HG03108 (cell line): Measurements from ENCODE around the gene SLC25A42.
"Not testable (repeated sequence)": the region's sequence is repeated elsewhere in the genome, so short reads cannot be mapped to it uniquely, and the experiment has no call there.

ENCODE experiments used
- ATAC-seq: cut with Tn5 transposase; IDR thresholded peaks from one replicate; pipeline ENCODE4 v1.9.1; 2021; ENCODE audit warnings: moderate library complexity; ENCODE audit not compliant: unreplicated experiment

SLC25A42 gene

DNA sequence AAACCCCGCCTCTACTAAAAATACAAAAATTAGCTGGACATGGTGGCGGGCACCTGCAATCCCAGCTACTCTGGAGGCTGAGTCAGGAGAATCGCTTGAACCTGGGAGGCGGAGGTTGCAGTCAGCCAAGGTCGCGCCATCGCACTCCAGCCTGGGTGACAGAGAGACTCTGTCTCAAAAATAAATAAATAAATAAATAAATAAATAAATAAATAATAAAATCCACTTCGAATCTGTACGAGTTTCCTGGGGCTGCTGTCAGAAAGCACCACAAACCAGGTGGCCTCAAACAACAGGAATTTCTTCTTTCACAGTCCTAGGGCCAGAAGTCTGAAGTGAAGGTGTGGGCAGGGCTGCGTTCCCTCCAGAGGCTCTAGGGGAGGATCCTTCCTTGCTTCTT lies 38.8 kb downstream of the SLC25A42 start:
- ATAC-seq: not testable (repeated sequence)

DNA sequence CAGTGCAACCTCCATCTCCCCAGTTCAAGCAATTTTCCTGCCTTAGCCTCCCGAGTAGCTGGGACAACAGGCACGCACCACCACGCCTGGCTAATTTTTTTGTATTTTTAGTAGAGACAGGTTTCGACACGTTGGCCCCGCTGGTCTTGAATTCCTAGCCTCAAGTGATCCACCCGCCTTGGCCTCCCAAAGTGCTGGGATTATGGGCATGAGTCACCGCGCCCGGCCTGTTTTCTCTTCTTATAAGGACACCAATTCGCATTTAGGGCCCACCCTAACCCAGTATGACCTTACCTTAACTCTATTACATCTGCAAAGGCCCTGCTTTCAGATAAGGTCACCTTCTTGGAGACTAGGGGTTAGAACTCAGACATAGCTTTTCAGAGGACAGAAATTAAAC lies 39.4 kb downstream of the SLC25A42 start:
- ATAC-seq: no peak

DNA sequence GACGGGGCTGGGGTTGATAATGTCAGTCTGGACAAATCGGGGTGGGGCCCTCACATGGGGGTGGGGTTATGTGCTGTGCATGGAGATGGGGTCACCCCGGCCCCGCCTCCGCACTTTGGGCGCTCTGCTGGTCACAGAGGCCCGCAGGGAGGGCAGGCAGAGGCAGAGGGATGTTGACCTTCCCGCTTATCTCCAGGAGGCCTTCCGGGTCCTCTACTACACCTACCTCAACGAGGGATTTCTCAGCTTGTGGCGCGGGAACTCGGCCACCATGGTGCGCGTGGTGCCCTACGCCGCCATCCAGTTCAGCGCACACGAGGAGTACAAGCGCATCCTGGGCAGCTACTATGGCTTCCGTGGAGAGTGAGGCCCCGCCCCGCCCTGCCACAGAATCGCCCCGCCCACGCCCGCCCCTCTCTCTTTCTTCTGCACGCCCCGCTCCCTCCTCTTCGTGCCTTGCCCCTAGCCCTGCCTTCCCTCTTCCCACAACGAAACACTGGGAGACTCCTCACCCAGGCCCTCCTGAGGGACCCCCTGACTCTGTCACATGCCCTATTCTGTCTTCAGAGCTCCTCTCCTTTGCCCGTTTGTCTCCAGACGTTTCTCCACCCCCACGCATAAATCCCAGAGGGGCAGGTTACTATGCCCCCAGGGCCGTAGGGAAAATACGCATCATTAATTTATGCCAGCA lies 41.7 kb downstream of the SLC25A42 start:
- ATAC-seq: no peak

GRCh38 chr19:19106056-19106551 lies 42.3 kb downstream of the SLC25A42 start:
- no peak for ATAC-seq

DNA sequence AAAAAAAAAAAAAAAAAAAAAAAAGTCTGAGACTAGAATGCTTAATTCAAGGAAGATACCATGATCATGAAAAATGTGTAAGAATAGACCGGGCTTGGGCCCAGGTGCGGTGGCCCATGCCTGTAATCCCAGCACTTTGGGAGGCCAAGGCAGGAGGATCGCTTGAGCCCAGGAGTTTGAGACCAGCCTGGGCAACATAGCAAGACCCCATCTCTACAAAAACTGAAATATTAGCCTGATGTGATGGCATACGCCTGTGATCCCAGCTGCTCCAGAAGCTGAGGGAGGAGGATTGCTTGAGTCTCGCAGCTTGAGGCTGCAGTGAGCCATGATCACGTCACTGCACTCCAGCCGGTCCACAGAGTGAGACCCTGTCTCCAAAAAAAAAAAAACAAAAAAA lies 43.1 kb downstream of the SLC25A42 start:
- ATAC-seq: not testable (repeated sequence)

DNA sequence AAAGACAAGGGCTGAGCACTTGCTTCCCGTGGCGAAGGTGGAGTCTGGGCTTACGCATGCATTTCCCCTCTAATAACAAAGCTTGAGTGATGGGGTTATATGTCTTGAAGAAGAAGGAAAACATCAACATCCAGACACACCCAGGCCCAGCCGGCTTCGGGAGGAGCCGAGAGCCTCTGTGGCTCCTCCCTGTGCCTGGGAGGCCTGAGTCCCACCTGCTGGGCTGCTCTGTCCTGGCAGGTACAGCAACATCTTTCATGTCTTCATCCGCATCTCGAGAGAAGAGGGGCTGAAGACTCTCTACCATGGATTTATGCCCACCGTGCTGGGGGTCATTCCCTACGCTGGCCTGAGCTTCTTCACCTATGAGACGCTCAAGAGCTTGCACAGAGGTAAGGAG lies 43.9 kb downstream of the SLC25A42 start:
- no peak for ATAC-seq

- ATAC-seq: no peak
Observed at GRCh38 chr19:19109601-19110000, 45.8 kb downstream of the SLC25A42 start.

GRCh38 chr19:19110410-19111135 lies 46.8 kb downstream of the SLC25A42 start:
- no peak for ATAC-seq

GRCh38 chr19:19111136-19111835 lies 47.5 kb downstream of the SLC25A42 start:
- ATAC-seq: no peak

DNA sequence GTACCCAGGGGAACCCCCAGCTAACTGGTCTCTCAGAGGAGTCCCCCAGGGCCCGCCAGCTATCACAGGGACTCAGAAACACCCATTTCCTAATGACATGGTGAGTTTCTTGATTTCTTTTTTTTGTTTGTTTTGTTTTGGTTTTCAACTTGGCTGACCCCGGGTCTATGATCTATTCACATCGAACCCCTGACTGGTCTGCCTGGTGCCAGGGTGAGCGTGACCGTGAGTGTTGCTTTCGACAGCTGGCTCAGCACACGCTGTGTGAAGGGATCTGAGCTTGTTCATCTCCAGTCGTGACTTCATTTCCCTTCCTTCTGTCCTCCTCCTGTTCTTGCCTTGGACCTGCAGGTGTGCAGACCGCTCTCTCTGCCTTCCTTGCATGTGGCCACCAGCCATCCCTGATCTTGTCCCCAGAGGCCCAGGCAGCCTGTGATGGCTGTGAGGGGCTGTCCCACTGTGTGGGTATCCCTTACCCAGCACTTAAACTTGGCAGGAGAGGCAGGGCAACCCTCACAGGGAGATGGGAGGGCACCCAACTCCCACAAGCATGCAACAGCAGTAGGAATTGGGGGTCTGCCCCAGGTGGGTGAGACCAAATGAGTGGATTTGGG lies 48.3 kb downstream of the SLC25A42 start:
- ATAC-seq: no peak

GRCh38 chr19:19113040-19113626 lies 49.3 kb downstream of the SLC25A42 start:
- ATAC-seq: no peak

GRCh38 chr19:19115954-19116353 lies 52.2 kb downstream of the SLC25A42 start:
- no peak for ATAC-seq

GRCh38 chr19:19119325-19120237 lies 55.8 kb downstream of the SLC25A42 start:
- ATAC-seq: no peak

- ATAC-seq: no peak
Observed at GRCh38 chr19:19120308-19121231, 56.8 kb downstream of the SLC25A42 start.

- ATAC-seq: no peak
Observed at GRCh38 chr19:19121371-19121770, 57.6 kb downstream of the SLC25A42 start.

DNA sequence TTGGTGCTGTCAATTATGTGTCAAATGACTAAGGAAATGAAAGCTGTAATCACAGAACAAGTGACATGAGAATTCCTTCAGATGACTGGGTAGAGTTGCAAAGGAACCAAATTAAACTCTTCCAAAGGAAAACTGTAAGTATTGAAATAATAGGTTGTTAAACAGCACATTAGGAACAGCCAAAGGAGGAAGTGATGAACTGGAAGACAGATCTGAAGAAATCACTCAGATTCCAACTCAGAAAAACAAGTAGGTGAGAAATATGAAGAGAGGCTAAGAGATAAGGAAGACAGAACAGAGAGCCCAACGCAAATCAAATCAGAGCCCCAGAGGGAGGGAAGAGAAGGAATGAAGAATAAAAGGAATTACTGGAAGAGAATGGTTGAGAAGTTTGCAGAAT lies 59.1 kb downstream of the SLC25A42 start:
- ATAC-seq: no peak

- no peak for ATAC-seq
Observed at GRCh38 chr19:19123386-19123785, 59.6 kb downstream of the SLC25A42 start.

GRCh38 chr19:19126102-19126501 lies 62.3 kb downstream of the SLC25A42 start:
- ATAC-seq: no peak

DNA sequence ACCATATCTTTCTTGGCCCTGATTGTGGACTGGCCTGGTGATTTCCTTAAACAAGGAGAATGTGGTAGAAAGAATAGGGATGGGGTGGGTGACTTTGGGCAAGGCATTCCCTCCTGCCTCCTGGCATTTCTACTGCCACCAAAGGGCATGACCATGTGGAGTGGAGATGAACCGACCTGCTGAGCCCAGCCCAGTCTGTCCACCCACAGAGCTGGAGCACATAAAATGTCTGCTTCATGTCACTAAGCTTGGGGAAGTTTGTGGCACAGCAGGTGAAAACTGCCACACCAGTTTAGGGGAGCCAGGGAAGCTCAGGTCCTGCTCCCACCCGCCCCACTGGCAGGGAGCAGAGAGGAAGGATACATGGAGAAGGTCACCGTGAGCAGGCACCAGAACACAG lies 68.2 kb downstream of the SLC25A42 start:
- no peak for ATAC-seq
